KG1 (cell line): ENCODE measurements around the gene KLK13.

Source experiments
- DNase-seq: peaks from one replicate; lab custom pipeline; 2025; lab: John Stamatoyannopoulos, UW

KLK13 gene

GRCh38 chr19:51064534-51065220 is at the start of gene KLK13:
TSS of gene KLK13 (minus strand) at chr19:51065092. CDS start at chr19:51065067, 25 bp downstream.
- DNase-seq, result no peak

- DNase-seq, result no peak
These were observed 49.3 kb upstream of the KLK13 start for GRCh38 chr19:51114087-51114729.

GRCh38 chr19:51111606-51112005 is 46.7 kb upstream of the KLK13 start:
- no peak for DNase-seq

- no peak for DNase-seq
These were observed 45.7 kb upstream of the KLK13 start for GRCh38 chr19:51110666-51110971.

GRCh38 chr19:51108805-51109146 is 43.9 kb upstream of the KLK13 start:
- no peak for DNase-seq

GRCh38 chr19:51108066-51108804 is 43.3 kb upstream of the KLK13 start, which contains the start of gene CTU1:
TSS of gene CTU1 (minus strand) at chr19:51108409. CDS start at chr19:51104569, 3,840 bp downstream.
- DNase-seq, result peak; percentile 95

GRCh38 chr19:51107406-51108065 is 42.6 kb upstream of the KLK13 start:
- peak; percentile 27 for DNase-seq

GRCh38 chr19:51103926-51104341 is 39.0 kb upstream of the KLK13 start:
- no peak for DNase-seq

- no peak for DNase-seq
These were observed 38.1 kb upstream of the KLK13 start for GRCh38 chr19:51102991-51103390.

GRCh38 chr19:51101171-51101865 is 36.4 kb upstream of the KLK13 start:
- no peak for DNase-seq

GRCh38 chr19:51100601-51101000 is 35.7 kb upstream of the KLK13 start:
- DNase-seq, result no peak

GRCh38 chr19:51099047-51099382 is 34.1 kb upstream of the KLK13 start:
- no peak for DNase-seq

GRCh38 chr19:51098365-51099046 is 33.6 kb upstream of the KLK13 start:
- no peak for DNase-seq

GRCh38 chr19:51097796-51098195 is 32.9 kb upstream of the KLK13 start:
- no peak for DNase-seq

GRCh38 chr19:51097166-51097738 is 32.4 kb upstream of the KLK13 start:
- DNase-seq, result peak; percentile 16

GRCh38 chr19:51096473-51097165 is 31.7 kb upstream of the KLK13 start:
- DNase-seq, result no peak

- no peak for DNase-seq
These were observed 29.9 kb upstream of the KLK13 start for GRCh38 chr19:51094696-51095279.

GRCh38 chr19:51093510-51094345 is 28.8 kb upstream of the KLK13 start:
- DNase-seq, result no peak

- no peak for DNase-seq
These were observed 28.2 kb upstream of the KLK13 start for GRCh38 chr19:51093101-51093500.
